DMS114 treated with DMSO at 0.1 percent for 48 hours (cell line): ENCODE data around the gene A2M.
A peak's percentile ranks its signal among the peaks of the same experiment; 100 is the strongest.

Experiments
- DNase-seq: peaks from one replicate; lab custom pipeline; 2025; ENCODE audit not compliant: unreplicated experiment; lab: John Stamatoyannopoulos, UW

The A2M gene

GRCh38 chr12:9074484-9075137 is 41.1 kb downstream of the A2M start:
- no peak for DNase-seq

- DNase-seq = no peak
These were observed 42.6 kb downstream of the A2M start for GRCh38 chr12:9073076-9073475.

- no peak for DNase-seq
These were observed 43.2 kb downstream of the A2M start for GRCh38 chr12:9072481-9073038.

GRCh38 chr12:9071969-9072368 is 43.8 kb downstream of the A2M start:
- no peak for DNase-seq

- DNase-seq = no peak
These were observed 44.2 kb downstream of the A2M start for GRCh38 chr12:9071518-9071917.

- no peak for DNase-seq
These were observed 45.4 kb downstream of the A2M start for GRCh38 chr12:9070351-9070750.

- no peak for DNase-seq
These were observed 47.1 kb downstream of the A2M start for GRCh38 chr12:9068600-9068999.

GRCh38 chr12:9068086-9068485 is 47.6 kb downstream of the A2M start:
- no peak for DNase-seq

GRCh38 chr12:9066755-9067423 is 48.8 kb downstream of the A2M start:
- no peak for DNase-seq

- no peak for DNase-seq
These were observed 49.5 kb downstream of the A2M start for GRCh38 chr12:9066183-9066623.

GRCh38 chr12:9065607-9065856 is 50.2 kb downstream of the A2M start:
- DNase-seq = no peak

GRCh38 chr12:9064815-9065606 is 50.7 kb downstream of the A2M start:
- no peak for DNase-seq

GRCh38 chr12:9064201-9064814 is 51.4 kb downstream of the A2M start:
- DNase-seq = peak; percentile 68

- no peak for DNase-seq
These were observed 63.1 kb downstream of the A2M start for GRCh38 chr12:9052610-9053009.

GRCh38 chr12:9051158-9051550 is 64.6 kb downstream of the A2M start:
- no peak for DNase-seq

GRCh38 chr12:9050521-9051157 is 65.1 kb downstream of the A2M start:
- no peak for DNase-seq

- DNase-seq = peak; percentile 41
These were observed 66.1 kb downstream of the A2M start for GRCh38 chr12:9049520-9050133.

- no peak for DNase-seq
These were observed 66.8 kb downstream of the A2M start for GRCh38 chr12:9048930-9049329.

- DNase-seq = no peak
These were observed 68.6 kb downstream of the A2M start for GRCh38 chr12:9047105-9047504.

GRCh38 chr12:9043766-9044165 is 72.0 kb downstream of the A2M start:
- no peak for DNase-seq

GRCh38 chr12:9041321-9041720 is 74.4 kb downstream of the A2M start:
- DNase-seq = no peak
